K562 (cell line): ENCODE data around the gene OPCML. TPM values are rescaled to one million over a fixed set of nuclear protein-coding genes. Genes with fewer than 3 reads are reported as not detected.

Source experiments
- ATAC-seq: fragments of 200-7000 bp; cut with Tn5 transposase; 3 replicates; pipeline ENCODE4 v1.9.1; 2020; ENCODE audit warnings: moderate library complexity
- BruUV-seq: library from RNA; stranded (reverse); fragments of 400-500 nt; replicated peaks from 2 replicates; lab custom pipeline; 2021; lab: Mats Ljungman, UMichigan
- CTCF ChIA-PET: fragments of 300-600 bp; formaldehyde crosslinking; extraction: SDS; loops from one replicate; lab custom pipeline; 2021; ENCODE audit warnings: low intra/inter-chr PET ratio; lab: Yijun Ruan, JAX
- POLR2A ChIA-PET: fragments of 300-600, 350-650 bp; sonication (Branson Sonifier 250); formaldehyde crosslinking; extraction: SDS; loops from one replicate; lab custom pipeline; 2021; ENCODE audit warnings: antibody characterized with exemption, inconsistent platforms; lab: Yijun Ruan, JAX
- DNase-seq, 4 experiments: peaks; one replicate each; pipeline versions ENCODE4 v3.0.0 to v3.0.0-alpha.2; 2011 to 2018; ENCODE audit warnings: low spot score in 3 of 4, mixed read lengths in 3 of 4; ENCODE audit errors: extremely low read depth in 1 of 4
- FAIRE-seq: peaks from 2 replicates; lab custom pipeline; 2011; peaks lifted over from hg19 to GRCh38; lab: Jason Lieb, UNC
- H2AFZ ChIP-seq: 2 replicates; pipeline ENCODE4 v1.6.0; 2011; ENCODE audit warnings: low read depth, low read length, control low read depth, inconsistent platforms
- H3K27ac ChIP-seq: fragments of 200-600 bp; 3 replicates; pipeline ENCODE4 v1.8.0; 2011; ENCODE audit warnings: low read depth, mild to moderate bottlenecking, control low read depth, inconsistent platforms, low read length, moderate library complexity, mixed read lengths; ENCODE audit errors: extremely low read depth
- H3K27me3 ChIP-seq, 2 experiments: fragments of 300-600 bp in 1 of 2; 2 replicates in 1 of 2; 3 replicates in 1 of 2; pipeline versions ENCODE4 v1.6.0 to v1.8.0; 2011; ENCODE audit warnings: inconsistent platforms in 2 of 2, low read length in 2 of 2, mild to moderate bottlenecking in 1 of 2, mixed read lengths in 1 of 2, moderate library complexity in 1 of 2; ENCODE audit not compliant: control insufficient read depth in 2 of 2, insufficient read depth in 2 of 2
- H3K36me3 ChIP-seq: fragments of 300-600 bp; 3 replicates; pipeline ENCODE4 v1.8.0; 2011; ENCODE audit warnings: mild to moderate bottlenecking, low read length, inconsistent platforms; ENCODE audit not compliant: control insufficient read depth, insufficient read depth
- H3K4me1 ChIP-seq, 2 experiments: fragments of 200-600 bp in 1 of 2; replicated peaks in 1 of 2; 2 replicates in 1 of 2; 3 replicates in 1 of 2; pipeline versions ENCODE4 v1.5.1 to v1.8.0; 2011; ENCODE audit warnings: inconsistent platforms in 2 of 2, low read length in 2 of 2, mild to moderate bottlenecking in 1 of 2, mixed read lengths in 1 of 2, moderate library complexity in 1 of 2; ENCODE audit not compliant: control insufficient read depth in 2 of 2, insufficient read depth in 2 of 2
- H3K4me2 ChIP-seq: 2 replicates; pipeline ENCODE4 v1.6.1; 2011; ENCODE audit warnings: low read length, control low read depth, inconsistent platforms, mixed read lengths; ENCODE audit not compliant: insufficient read depth
- H3K4me3 ChIP-seq: fragments of 200-600 bp; sonication (generic), shearing (Covaris generic); 2 replicates; pipeline ENCODE4 v1.5.1; 2016; ENCODE audit warnings: control low read depth, inconsistent platforms
- H3K79me2 ChIP-seq: fragments of 200-600 bp; 3 replicates; pipeline ENCODE4 v1.8.0; 2011; ENCODE audit warnings: low read length, inconsistent platforms; ENCODE audit not compliant: control insufficient read depth, insufficient read depth
- H3K9ac ChIP-seq, 2 experiments: 2 replicates each; pipeline versions ENCODE4 v1.6.0 to v1.6.1; 2011; ENCODE audit warnings: low read depth in 2 of 2, low read length in 2 of 2, control low read depth in 1 of 2, inconsistent platforms in 1 of 2, mild to moderate bottlenecking in 1 of 2, mixed read lengths in 1 of 2; ENCODE audit not compliant: insufficient read depth in 1 of 2
- H3K9me1 ChIP-seq: one replicate; pipeline ENCODE4 v1.6.0; 2011; ENCODE audit warnings: inconsistent platforms, mild to moderate bottlenecking, low read length, moderate library complexity; ENCODE audit not compliant: control insufficient read depth, insufficient read depth
- H3K9me3 ChIP-seq: replicated peaks from 2 replicates; pipeline ENCODE4 v1.5.1; 2011; ENCODE audit warnings: low read depth, low read length, inconsistent platforms; ENCODE audit not compliant: control insufficient read depth, insufficient read depth
- H4K20me1 ChIP-seq: replicated peaks from 2 replicates; pipeline ENCODE4 v1.6.1; 2011; ENCODE audit warnings: low read length, inconsistent platforms, mixed read lengths; ENCODE audit not compliant: control insufficient read depth, insufficient read depth
- EGR1 ChIP-seq: fragments of 450-650 bp; conservative IDR thresholded peaks from 2 replicates; pipeline ENCODE4 v1.6.1; 2017; ENCODE audit warnings: mild to moderate bottlenecking
- ILK ChIP-seq: fragments of 450-650 bp; IDR thresholded peaks from 2 replicates; pipeline ENCODE4 v1.6.1; 2016; ENCODE audit warnings: missing genetic modification characterization, low read depth, mild to moderate bottlenecking, missing compliant biosample characterization, moderate library complexity, borderline replicate concordance
- JUNB ChIP-seq: fragments of 450-650 bp; formaldehyde crosslinking; conservative IDR thresholded peaks from 2 replicates; pipeline ENCODE4 v1.4.0; 2020; ENCODE audit warnings: mild to moderate bottlenecking
- NFATC3 ChIP-seq: fragments of 450-650 bp; IDR thresholded peaks from 2 replicates; pipeline ENCODE4 v1.6.1; 2017; ENCODE audit warnings: mild to moderate bottlenecking
- NFE2 ChIP-seq: IDR thresholded peaks from 2 replicates; pipeline ENCODE4 v1.6.1; 2014; ENCODE audit warnings: antibody characterized with exemption, low read depth
- PCBP1 ChIP-seq: fragments of 200-400 bp; formaldehyde crosslinking; IDR thresholded peaks from 2 replicates; pipeline ENCODE4 v1.6.1; 2018; ENCODE audit warnings: mild to moderate bottlenecking, low read depth, low read length; ENCODE audit not compliant: poor library complexity, severe bottlenecking
- PHB2 ChIP-seq: fragments of 450-650 bp; IDR thresholded peaks from 2 replicates; pipeline ENCODE4 v1.6.1; 2017; ENCODE audit warnings: low read depth
- SMARCB1 ChIP-seq: IDR thresholded peaks from 2 replicates; pipeline ENCODE4 v1.6.1; 2011; ENCODE audit warnings: improper control_type of control experiment, low read depth; ENCODE audit not compliant: insufficient read length
- ZNF707 ChIP-seq: fragments of 250-450 bp; sonication (Bioruptor Pico); conservative IDR thresholded peaks from 2 replicates; pipeline ENCODE4 v1.8.0; 2022; ENCODE audit warnings: inconsistent platforms, mild to moderate bottlenecking, moderate library complexity
- WGBS: fragments of 100-300 bp; shearing (Covaris generic); methylation state at CpG from one replicate; pipeline ENCODE4 v1.1.6; 2016; ENCODE audit warnings: low coverage, mixed read lengths; ENCODE audit not compliant: insufficient coverage; ENCODE audit errors: missing lambda C conversion rate; 5-methylcytosine and 5-hydroxymethylcytosine counted together
- in situ Hi-C: fragments of 300-500 bp; cut with MboI; formaldehyde crosslinking; loops from 4 replicates; pipeline ENCODE4 v1.15.0; 2018; ENCODE audit warnings: inconsistent platforms, mixed read lengths
- intact Hi-C: fragments of 100-400 bp; cut with micrococcal nuclease; formaldehyde crosslinking; loops from 2 replicates; pipeline ENCODE4 v1.14.2; 2022
- polyA plus RNA-seq, 8 experiments: library from polyadenylated mRNA; depleted of rRNA in 4 of 8; stranded (reverse) in 5 of 8; unstranded in 3 of 8; fragments of >200 nt; fragmentation: Nextera tagmentation in 2 of 8; fragmentation: Illumina TruSeq in 1 of 8; extraction: Ambion mirVana in 2 of 8; extraction: Trizol in 1 of 8; gene quantifications; 2 replicates each; pipeline versions ENCODE4 v1.2.1 to v1.2.3, GENCODE V29; 2011 to 2014; ENCODE audit warnings: inconsistent platforms in 1 of 8, missing spikeins in 1 of 8
- total RNA-seq, 7 experiments: library from RNA; depleted of rRNA in 6 of 7; stranded (reverse); fragments of >200 nt in 6 of 7; fragmentation: Illumina TruSeq in 2 of 7; extraction: Trizol in 2 of 7; gene quantifications; 2 replicates each; pipeline versions ENCODE4 v1.2.1 to v1.2.3, GENCODE V29; 2011 to 2021; ENCODE audit warnings: low replicate concordance in 1 of 7
- TF ChIP-seq, protein P1 (sequence below), 2 experiments: fragments of 450-650 bp in 1 of 2; sonication (generic) in 1 of 2; formaldehyde crosslinking in 1 of 2; IDR thresholded peaks; 2 replicates each; pipeline versions ENCODE4 v1.7.1 to v1.9.0; 2016 to 2022; ENCODE audit warnings: inconsistent platforms in 1 of 2, mild to moderate bottlenecking in 1 of 2, missing genetic modification reagents in 1 of 2
- TF ChIP-seq, protein P2 (sequence below), 2 experiments: fragments of 450-650 bp; IDR thresholded peaks; 2 replicates each; pipeline ENCODE4 v1.6.1; 2016
- TF ChIP-seq, protein P3 (sequence below): fragments of 250-450 bp; sonication (Bioruptor Pico); IDR thresholded peaks from 2 replicates; pipeline ENCODE4 v1.8.0; 2021; ENCODE audit warnings: moderate library complexity, mild to moderate bottlenecking, inconsistent platforms

OPCML gene
- total and polyA plus RNA-seq, 9 of the 15 experiments (the other 6 are each of a cell fraction or from before 2014, with no cell fraction given), result not detected

DNA sequence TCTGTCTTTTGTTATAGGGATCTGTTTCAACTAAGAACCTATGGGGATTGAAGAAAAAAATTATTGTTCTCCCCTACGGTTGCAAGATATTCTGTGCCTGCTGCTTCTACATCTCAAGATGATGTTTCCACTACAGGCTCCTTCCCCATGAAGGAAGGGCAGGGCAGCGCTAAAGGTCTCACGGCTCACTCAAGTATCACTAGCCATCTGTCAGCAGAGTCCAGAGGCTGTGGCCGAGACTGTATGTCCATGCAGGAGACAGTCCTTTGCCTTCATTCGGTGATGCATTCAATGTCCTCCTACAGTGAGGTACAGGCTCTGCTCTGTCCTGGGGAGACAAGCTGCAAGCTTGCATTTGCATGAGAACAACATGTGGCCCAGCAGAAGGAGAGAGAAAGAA lies 518.0 kb downstream of the OPCML start (continued):
- TF ChIP-seq EGR1 (no peak), JUNB (CRISPR knock-in tag) (no peak)

DNA sequence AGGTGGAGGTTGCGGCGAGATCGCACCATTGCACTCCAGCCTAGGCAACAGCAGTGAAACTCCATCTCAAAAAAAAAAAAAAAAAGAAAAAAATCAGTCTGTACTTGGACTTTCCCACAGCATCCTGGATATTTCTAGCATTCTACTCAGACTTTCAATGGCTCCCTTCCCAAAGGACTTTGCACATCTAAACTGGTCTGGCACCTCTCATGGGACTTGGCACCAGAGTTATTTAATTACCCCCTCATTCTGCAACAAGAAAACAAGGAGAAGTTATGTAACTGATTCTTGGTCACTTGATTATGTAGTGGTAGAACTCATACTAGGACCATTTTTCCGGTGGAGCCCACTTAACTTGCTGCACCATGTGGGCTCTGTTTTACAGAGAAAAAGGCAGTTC lies 519.5 kb downstream of the OPCML start:
- DNase-seq (no peak), ATAC-seq (no peak), FAIRE-seq (no peak)
- no peaks in the 10 kb centered on the region for H4K20me1 ChIP-seq
- no peaks in the 10 kb centered on the region for H3K4me1 ChIP-seq
- in situ Hi-C loops (no loop called here), intact Hi-C loops (no loop called here)
- ChIA-PET CTCF (no interaction called here), POLR2A (no interaction called here)
- H3K9me3 ChIP-seq, result no peaks in the 10 kb centered on the region; the same call in 1 of the 2 replicates
- BruUV-seq, result no TSS peak
- H3K4me2 ChIP-seq, result no peak overlapping the region
- no peak overlapping the region for H3K4me3 ChIP-seq
- H3K79me2 ChIP-seq, result no peaks in the 10 kb centered on the region
- H3K9me1 ChIP-seq, result no peaks in the 10 kb centered on the region
- no peaks in the 10 kb centered on the region for H3K27me3 ChIP-seq
- no peak overlapping the region for H3K9ac ChIP-seq
- 0% methylated on average over 1 of the region's 4 CpGs for WGBS
- no peaks in the 10 kb centered on the region for H3K36me3 ChIP-seq
- H2AFZ ChIP-seq, result no peak overlapping the region
- H3K27ac ChIP-seq, result no peak overlapping the region
- TF ChIP-seq SMARCB1 (no peak), NFE2 (no peak), PHB2 (no peak), ILK (tag) (no peak), PCBP1 (no peak), ZNF707 (CRISPR knock-in tag) (no peak), NFATC3 (no peak)
- TF ChIP-seq, protein P1, sequence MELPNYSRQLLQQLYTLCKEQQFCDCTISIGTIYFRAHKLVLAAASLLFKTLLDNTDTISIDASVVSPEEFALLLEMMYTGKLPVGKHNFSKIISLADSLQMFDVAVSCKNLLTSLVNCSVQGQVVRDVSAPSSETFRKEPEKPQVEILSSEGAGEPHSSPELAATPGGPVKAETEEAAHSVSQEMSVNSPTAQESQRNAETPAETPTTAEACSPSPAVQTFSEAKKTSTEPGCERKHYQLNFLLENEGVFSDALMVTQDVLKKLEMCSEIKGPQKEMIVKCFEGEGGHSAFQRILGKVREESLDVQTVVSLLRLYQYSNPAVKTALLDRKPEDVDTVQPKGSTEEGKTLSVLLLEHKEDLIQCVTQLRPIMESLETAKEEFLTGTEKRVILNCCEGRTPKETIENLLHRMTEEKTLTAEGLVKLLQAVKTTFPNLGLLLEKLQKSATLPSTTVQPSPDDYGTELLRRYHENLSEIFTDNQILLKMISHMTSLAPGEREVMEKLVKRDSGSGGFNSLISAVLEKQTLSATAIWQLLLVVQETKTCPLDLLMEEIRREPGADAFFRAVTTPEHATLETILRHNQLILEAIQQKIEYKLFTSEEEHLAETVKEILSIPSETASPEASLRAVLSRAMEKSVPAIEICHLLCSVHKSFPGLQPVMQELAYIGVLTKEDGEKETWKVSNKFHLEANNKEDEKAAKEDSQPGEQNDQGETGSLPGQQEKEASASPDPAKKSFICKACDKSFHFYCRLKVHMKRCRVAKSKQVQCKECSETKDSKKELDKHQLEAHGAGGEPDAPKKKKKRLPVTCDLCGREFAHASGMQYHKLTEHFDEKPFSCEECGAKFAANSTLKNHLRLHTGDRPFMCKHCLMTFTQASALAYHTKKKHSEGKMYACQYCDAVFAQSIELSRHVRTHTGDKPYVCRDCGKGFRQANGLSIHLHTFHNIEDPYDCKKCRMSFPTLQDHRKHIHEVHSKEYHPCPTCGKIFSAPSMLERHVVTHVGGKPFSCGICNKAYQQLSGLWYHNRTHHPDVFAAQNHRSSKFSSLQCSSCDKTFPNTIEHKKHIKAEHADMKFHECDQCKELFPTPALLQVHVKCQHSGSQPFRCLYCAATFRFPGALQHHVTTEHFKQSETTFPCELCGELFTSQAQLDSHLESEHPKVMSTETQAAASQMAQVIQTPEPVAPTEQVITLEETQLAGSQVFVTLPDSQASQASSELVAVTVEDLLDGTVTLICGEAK (IDR thresholded peaks at IDR 0.05), result no peak
- TF ChIP-seq, protein P1 (CRISPR knock-in tag; IDR thresholded peaks at IDR 0.05), result no peak
- TF ChIP-seq, protein P2, sequence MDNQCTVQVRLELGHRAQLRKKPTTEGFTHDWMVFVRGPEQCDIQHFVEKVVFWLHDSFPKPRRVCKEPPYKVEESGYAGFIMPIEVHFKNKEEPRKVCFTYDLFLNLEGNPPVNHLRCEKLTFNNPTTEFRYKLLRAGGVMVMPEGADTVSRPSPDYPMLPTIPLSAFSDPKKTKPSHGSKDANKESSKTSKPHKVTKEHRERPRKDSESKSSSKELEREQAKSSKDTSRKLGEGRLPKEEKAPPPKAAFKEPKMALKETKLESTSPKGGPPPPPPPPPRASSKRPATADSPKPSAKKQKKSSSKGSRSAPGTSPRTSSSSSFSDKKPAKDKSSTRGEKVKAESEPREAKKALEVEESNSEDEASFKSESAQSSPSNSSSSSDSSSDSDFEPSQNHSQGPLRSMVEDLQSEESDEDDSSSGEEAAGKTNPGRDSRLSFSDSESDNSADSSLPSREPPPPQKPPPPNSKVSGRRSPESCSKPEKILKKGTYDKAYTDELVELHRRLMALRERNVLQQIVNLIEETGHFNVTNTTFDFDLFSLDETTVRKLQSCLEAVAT (IDR thresholded peaks at IDR 0.05), result no peak
- TF ChIP-seq, protein P3, sequence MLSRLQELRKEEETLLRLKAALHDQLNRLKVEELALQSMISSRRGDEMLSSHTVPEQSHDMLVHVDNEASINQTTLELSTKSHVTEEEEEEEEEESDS (CRISPR knock-in tag), result no peak
